Ishikawa (cell line): ENCODE results near the gene ABCG1.

Experiments
- CEBPB ChIP-seq: IDR thresholded peaks from 2 replicates; pipeline ENCODE4 v1.6.1; 2012
- CREB1 ChIP-seq: IDR thresholded peaks from 2 replicates; pipeline ENCODE4 v1.6.1; 2012; ENCODE audit warnings: low read depth
- EGR1 ChIP-seq: IDR thresholded peaks from 2 replicates; pipeline ENCODE4 v1.6.1; 2012
- EP300 ChIP-seq: IDR thresholded peaks from 2 replicates; pipeline ENCODE4 v1.6.1; 2012; ENCODE audit warnings: borderline replicate concordance
- FOXM1 ChIP-seq: IDR thresholded peaks from 2 replicates; pipeline ENCODE4 v1.6.1; 2012; ENCODE audit warnings: low read depth, borderline replicate concordance
- NFIC ChIP-seq: IDR thresholded peaks from 2 replicates; pipeline ENCODE4 v1.6.1; 2012
- RAD21 ChIP-seq: IDR thresholded peaks from 2 replicates; pipeline ENCODE4 v1.6.1; 2012; ENCODE audit warnings: low read depth
- TAF1 ChIP-seq: IDR thresholded peaks from 2 replicates; pipeline ENCODE4 v1.6.1; 2012; ENCODE audit warnings: low read depth, mild to moderate bottlenecking
- TCF12 ChIP-seq: IDR thresholded peaks from 2 replicates; pipeline ENCODE4 v1.6.1; 2012; ENCODE audit warnings: low read depth
- TEAD4 ChIP-seq: IDR thresholded peaks from 2 replicates; pipeline ENCODE4 v1.6.1; 2012
- YY1 ChIP-seq: IDR thresholded peaks from 2 replicates; pipeline ENCODE4 v1.6.1; 2012; ENCODE audit warnings: low read depth
- ZBTB7A ChIP-seq: IDR thresholded peaks from 2 replicates; pipeline ENCODE4 v1.6.1; 2012; ENCODE audit warnings: low read depth
- TF ChIP-seq, protein P1 (sequence below): IDR thresholded peaks from 2 replicates; pipeline ENCODE4 v1.6.1; 2012; ENCODE audit warnings: low read depth, mild to moderate bottlenecking
- TF ChIP-seq, protein P2 (sequence below): IDR thresholded peaks from 2 replicates; pipeline ENCODE4 v1.6.1; 2012
- TF ChIP-seq, protein P3 (sequence below): IDR thresholded peaks from 2 replicates; pipeline ENCODE4 v1.6.1; 2012

Gene ABCG1

DNA sequence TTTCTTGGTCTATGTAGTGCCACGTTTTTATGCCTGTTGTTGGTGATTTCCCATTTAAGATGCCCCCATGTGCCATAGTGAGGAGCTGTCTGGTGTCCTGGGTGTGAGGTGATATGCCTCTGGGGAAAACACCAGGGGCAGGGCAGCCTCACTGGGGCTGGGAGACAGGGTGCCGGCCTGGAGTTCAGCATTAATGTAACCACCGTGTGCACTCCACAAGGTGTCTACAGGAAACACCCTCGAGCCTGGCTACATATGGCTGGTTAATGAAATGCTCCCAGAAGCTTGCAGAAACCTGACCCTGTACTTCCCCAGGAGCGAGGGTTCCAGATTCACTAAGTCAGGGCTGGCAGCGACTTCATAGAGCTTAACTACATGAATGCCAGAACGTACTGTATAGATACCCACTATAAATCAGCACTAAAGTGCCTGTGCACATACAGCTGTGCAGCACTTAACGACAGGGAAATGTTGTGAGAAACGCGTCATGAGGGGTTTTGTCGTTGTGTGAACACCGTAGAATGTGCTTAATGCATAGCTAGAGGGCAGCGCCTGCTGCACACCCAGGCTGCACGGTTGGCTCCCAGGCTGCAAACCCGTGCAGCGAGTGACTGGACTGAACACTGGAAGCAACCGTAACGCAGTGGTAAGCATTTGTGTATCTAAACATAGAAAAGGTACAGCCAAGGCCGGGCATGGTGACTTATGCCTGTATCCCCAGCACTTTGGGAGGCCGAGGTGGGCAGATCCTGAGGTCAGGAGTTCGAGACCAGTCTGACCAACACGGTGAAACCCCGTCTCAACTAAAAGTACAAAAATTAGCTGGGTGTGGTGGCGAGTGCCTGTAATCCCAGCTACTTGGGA, 121.5 kb downstream of the ABCG1 start:
- no peak for TF ChIP-seq EP300
- TF ChIP-seq RAD21: no peak

DNA sequence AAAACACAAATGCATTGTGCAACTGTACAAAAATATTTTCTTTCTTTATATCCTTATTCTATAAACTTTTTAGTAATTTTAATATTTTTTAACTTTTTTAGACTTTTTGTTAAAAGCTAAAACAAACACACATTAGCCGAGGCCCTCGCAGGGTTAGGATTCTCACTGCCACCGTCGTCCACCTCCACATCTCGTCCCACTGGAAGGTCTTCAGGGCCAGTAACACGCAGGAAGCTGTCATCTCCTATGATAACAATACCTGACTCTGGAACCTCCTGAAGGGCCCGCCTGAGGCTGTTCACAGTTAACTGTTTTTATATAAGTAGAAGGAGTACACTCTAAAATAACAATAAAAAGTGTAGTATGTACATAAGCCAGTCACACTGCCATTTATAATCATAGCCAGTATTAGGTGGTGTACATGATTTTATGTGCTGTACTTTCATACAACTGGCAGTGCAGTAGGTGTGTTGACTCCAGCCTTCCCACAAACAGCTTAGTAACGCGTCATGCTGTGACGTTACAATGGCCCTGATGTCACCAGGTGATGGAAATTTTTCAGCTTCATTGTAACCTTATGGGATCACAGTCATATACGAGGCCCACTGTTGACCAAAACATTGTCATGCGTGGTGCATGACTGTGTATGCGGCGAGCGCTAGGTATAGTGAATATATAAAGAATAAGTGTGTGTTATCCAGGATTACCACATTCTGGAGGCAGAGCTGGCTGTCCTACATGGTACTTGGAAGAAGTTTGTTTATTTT, 123.0 kb downstream of the ABCG1 start:
- TF ChIP-seq CREB1: no peak

DNA sequence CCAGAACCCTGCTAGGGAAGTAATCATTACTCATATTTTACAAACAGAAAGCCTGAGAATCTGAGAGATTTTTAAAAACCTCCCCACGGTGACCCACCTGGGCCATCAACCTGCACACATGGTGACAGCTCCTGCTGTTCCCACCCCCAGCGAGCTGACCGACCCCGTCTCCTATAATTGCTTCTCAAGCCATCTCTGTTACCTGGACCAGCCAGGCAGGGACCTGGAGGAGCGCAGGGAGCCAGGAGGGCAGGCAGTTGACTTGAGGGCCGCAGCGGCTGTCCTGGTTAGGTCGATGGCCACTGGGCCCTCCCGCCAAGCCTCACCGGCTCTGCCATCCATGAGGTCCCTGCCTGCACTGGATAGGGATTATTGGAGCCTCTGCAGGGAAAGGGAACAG, 124.2 kb downstream of the ABCG1 start:
- TF ChIP-seq NFIC (no peak), YY1 (no peak), TCF12 (no peak), EGR1 (no peak), TEAD4 (no peak), EP300 (no peak)
- TF ChIP-seq, protein P1, sequence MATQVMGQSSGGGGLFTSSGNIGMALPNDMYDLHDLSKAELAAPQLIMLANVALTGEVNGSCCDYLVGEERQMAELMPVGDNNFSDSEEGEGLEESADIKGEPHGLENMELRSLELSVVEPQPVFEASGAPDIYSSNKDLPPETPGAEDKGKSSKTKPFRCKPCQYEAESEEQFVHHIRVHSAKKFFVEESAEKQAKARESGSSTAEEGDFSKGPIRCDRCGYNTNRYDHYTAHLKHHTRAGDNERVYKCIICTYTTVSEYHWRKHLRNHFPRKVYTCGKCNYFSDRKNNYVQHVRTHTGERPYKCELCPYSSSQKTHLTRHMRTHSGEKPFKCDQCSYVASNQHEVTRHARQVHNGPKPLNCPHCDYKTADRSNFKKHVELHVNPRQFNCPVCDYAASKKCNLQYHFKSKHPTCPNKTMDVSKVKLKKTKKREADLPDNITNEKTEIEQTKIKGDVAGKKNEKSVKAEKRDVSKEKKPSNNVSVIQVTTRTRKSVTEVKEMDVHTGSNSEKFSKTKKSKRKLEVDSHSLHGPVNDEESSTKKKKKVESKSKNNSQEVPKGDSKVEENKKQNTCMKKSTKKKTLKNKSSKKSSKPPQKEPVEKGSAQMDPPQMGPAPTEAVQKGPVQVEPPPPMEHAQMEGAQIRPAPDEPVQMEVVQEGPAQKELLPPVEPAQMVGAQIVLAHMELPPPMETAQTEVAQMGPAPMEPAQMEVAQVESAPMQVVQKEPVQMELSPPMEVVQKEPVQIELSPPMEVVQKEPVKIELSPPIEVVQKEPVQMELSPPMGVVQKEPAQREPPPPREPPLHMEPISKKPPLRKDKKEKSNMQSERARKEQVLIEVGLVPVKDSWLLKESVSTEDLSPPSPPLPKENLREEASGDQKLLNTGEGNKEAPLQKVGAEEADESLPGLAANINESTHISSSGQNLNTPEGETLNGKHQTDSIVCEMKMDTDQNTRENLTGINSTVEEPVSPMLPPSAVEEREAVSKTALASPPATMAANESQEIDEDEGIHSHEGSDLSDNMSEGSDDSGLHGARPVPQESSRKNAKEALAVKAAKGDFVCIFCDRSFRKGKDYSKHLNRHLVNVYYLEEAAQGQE: no peak
- TF ChIP-seq, protein P2, sequence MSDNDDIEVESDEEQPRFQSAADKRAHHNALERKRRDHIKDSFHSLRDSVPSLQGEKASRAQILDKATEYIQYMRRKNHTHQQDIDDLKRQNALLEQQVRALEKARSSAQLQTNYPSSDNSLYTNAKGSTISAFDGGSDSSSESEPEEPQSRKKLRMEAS: no peak
- TF ChIP-seq, protein P3, sequence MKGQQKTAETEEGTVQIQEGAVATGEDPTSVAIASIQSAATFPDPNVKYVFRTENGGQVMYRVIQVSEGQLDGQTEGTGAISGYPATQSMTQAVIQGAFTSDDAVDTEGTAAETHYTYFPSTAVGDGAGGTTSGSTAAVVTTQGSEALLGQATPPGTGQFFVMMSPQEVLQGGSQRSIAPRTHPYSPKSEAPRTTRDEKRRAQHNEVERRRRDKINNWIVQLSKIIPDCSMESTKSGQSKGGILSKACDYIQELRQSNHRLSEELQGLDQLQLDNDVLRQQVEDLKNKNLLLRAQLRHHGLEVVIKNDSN: no peak

DNA sequence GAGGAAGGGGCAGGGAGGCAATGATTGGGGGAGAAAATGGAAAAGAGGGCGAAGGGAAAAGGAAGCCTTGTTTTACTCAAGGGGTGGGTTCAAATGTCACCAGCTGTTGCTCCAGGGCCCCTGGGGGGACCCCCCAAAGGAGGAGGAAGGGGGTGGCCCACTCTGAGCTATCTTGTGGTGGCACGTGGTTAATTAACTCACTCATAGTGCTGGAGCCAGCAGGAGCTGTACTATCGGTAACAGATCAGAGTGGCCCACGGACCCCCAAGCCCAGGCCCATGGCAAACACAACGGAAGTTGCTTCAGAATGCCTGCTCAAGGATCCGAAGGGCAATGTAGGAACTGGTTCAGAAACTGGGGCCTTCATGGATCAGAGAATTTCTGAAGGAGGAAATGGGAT, 124.6 kb downstream of the ABCG1 start:
- TF ChIP-seq NFIC: no peak
- no peak for TF ChIP-seq FOXM1
- TF ChIP-seq RAD21: no peak
- no peak for TF ChIP-seq TCF12
- TF ChIP-seq EGR1: no peak
- TF ChIP-seq YY1: no peak
- TF ChIP-seq ZBTB7A: no peak
- TF ChIP-seq EP300: no peak
- TF ChIP-seq, protein P1: no peak
- TF ChIP-seq CEBPB: no peak
- TF ChIP-seq, protein P3: no peak
- TF ChIP-seq TEAD4: no peak
- no peak for TF ChIP-seq TAF1
- TF ChIP-seq, protein P2: no peak

DNA sequence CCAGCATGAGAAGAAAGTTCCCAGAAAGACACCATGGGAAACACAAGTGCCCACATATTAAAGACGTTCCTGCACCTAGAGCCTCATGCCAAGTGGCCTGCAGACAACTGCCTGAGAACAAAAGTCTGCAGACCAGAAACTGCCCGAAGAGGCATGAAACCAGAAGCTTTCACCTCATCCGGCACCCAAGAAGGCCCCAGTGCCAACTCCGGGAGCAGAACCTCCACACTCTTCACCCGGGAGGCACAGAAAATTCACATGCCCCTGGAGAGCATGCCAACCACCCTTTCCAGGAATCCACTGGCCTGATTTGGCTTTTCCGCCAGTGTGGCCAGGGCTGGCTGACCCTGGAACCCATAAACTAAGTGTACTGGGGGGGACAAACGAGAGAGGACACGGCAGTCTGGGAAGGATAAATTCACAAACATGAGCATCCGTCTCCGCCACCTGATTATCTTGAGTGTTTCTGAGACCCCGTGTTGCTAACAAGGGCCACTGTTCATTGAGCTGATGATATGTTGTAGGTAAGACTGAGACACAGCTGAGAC, 125.1 kb downstream of the ABCG1 start:
- TF ChIP-seq CEBPB (no peak), YY1 (no peak), TEAD4 (no peak), CREB1 (no peak), TCF12 (no peak), RAD21 (no peak), FOXM1 (no peak), TAF1 (no peak), NFIC (no peak), ZBTB7A (no peak), EP300 (no peak), EGR1 (no peak)
- TF ChIP-seq, protein P2: no peak
- TF ChIP-seq, protein P1: no peak
- TF ChIP-seq, protein P3: no peak
